Neural cell (in vitro differentiated cells): ENCODE results near the gene GSG1L. TPM values are rescaled to one million over a fixed set of nuclear protein-coding genes. Genes with fewer than 3 reads are reported as not detected.

ENCODE experiments used
- H2AFZ ChIP-seq: fragments of 200-600, 300-800 bp; sonication (generic), shearing (Covaris generic); 2 replicates; pipeline ENCODE4 v1.6.0; 2014; ENCODE audit warnings: low read depth, mild to moderate bottlenecking, antibody characterized with exemption, low read length, moderate library complexity
- H3F3A ChIP-seq: fragments of 200-600 bp; shearing (Covaris generic); 2 replicates; pipeline ENCODE4 v1.6.1; 2016; ENCODE audit warnings: mild to moderate bottlenecking, moderate library complexity, mixed read lengths, antibody characterized with exemption, low read length; ENCODE audit not compliant: insufficient read depth, poor library complexity, severe bottlenecking
- H3K27ac ChIP-seq: fragments of 200-600, 300-800 bp; sonication (generic), shearing (Covaris generic); 2 replicates; pipeline ENCODE4 v1.5.1; 2014; ENCODE audit warnings: mild to moderate bottlenecking, low read length, moderate library complexity
- H3K27me3 ChIP-seq: fragments of 300-800, 200-600 bp; sonication (generic), shearing (Covaris generic); 2 replicates; pipeline ENCODE4 v1.6.0; 2014; ENCODE audit warnings: mild to moderate bottlenecking, low read depth, low read length, moderate library complexity; ENCODE audit not compliant: insufficient read depth
- H3K36me3 ChIP-seq: fragments of 300-800, 200-600 bp; sonication (generic), shearing (Covaris generic); 2 replicates; pipeline ENCODE4 v1.5.1; 2014; ENCODE audit warnings: mild to moderate bottlenecking, antibody characterized with exemption, low read length, moderate library complexity; ENCODE audit not compliant: insufficient read depth
- H3K4me2 ChIP-seq: fragments of 300-800, 200-600 bp; sonication (generic), shearing (Covaris generic); 2 replicates; pipeline ENCODE4 v1.6.0; 2014; ENCODE audit warnings: mild to moderate bottlenecking, low read length
- H3K4me3 ChIP-seq: fragments of 300-800, 200-600 bp; sonication (generic), shearing (Covaris generic); 2 replicates; pipeline ENCODE4 v1.5.1; 2014; ENCODE audit warnings: mild to moderate bottlenecking, low read length, moderate library complexity
- H3K79me2 ChIP-seq: fragments of 200-600 bp; shearing (Covaris generic); replicated peaks from 2 replicates; pipeline ENCODE4 v1.6.0; 2014; ENCODE audit warnings: mild to moderate bottlenecking, low read length, moderate library complexity; ENCODE audit not compliant: insufficient read depth
- H3K9ac ChIP-seq: fragments of 300-800, 200-600 bp; sonication (generic), shearing (Covaris generic); 2 replicates; pipeline ENCODE4 v1.6.1; 2016; ENCODE audit warnings: mild to moderate bottlenecking, low read length, mixed read lengths
- H3K9me2 ChIP-seq: fragments of 200-600 bp; shearing (Covaris generic); 2 replicates; pipeline ENCODE4 v1.6.1; 2016; ENCODE audit warnings: mild to moderate bottlenecking, low read length, mixed read lengths; ENCODE audit not compliant: insufficient read depth
- H3K9me3 ChIP-seq: fragments of 200-600, 300-800 bp; sonication (generic), shearing (Covaris generic); 2 replicates; pipeline ENCODE4 v1.6.1; 2016; ENCODE audit warnings: mild to moderate bottlenecking, mixed run types, low read length, moderate library complexity, mixed read lengths
- H4K20me1 ChIP-seq: fragments of 200-600 bp; shearing (Covaris generic); 2 replicates; pipeline ENCODE4 v1.6.1; 2016; ENCODE audit warnings: mild to moderate bottlenecking, mixed run types; ENCODE audit not compliant: insufficient read depth
- EP300 ChIP-seq: fragments of 450-650 bp; conservative IDR thresholded peaks from 2 replicates; pipeline ENCODE4 v1.6.1; 2014; ENCODE audit warnings: antibody characterized with exemption, mild to moderate bottlenecking, moderate library complexity; ENCODE audit not compliant: poor library complexity, severe bottlenecking
- EZH2 ChIP-seq: fragments of 200-600, 300-800 bp; shearing (Covaris generic), sonication (generic); IDR thresholded peaks from 2 replicates; pipeline ENCODE4 v1.6.1; 2014; ENCODE audit warnings: antibody characterized with exemption, low read length, borderline replicate concordance, mild to moderate bottlenecking; ENCODE audit not compliant: insufficient read depth, poor library complexity, severe bottlenecking
- MXI1 ChIP-seq: fragments of 450-650 bp; conservative IDR thresholded peaks from 2 replicates; pipeline ENCODE4 v1.6.1; 2014; ENCODE audit warnings: antibody characterized with exemption, mild to moderate bottlenecking; ENCODE audit not compliant: poor library complexity, severe bottlenecking
- POLR2AphosphoS5 ChIP-seq: IDR thresholded peaks from 2 replicates; pipeline ENCODE4 v1.6.1; 2012
- RAD21 ChIP-seq: fragments of 450-650 bp; conservative IDR thresholded peaks from 2 replicates; pipeline ENCODE4 v1.6.1; 2014; ENCODE audit warnings: antibody characterized with exemption, mild to moderate bottlenecking, moderate library complexity
- SMC3 ChIP-seq: fragments of 450-650 bp; conservative IDR thresholded peaks from 2 replicates; pipeline ENCODE4 v1.6.1; 2014; ENCODE audit warnings: antibody characterized with exemption, mild to moderate bottlenecking, moderate library complexity; ENCODE audit not compliant: poor library complexity
- TAF1 ChIP-seq: IDR thresholded peaks from 2 replicates; pipeline ENCODE4 v1.6.1; 2012; ENCODE audit warnings: low read depth
- polyA plus RNA-seq: library from polyadenylated mRNA; depleted of rRNA; stranded (reverse); fragments of >200 nt; gene quantifications from 2 replicates; pipeline ENCODE4 v1.2.3, GENCODE V29; 2014
- TF ChIP-seq, protein P1 (sequence below): fragments of 450-650 bp; IDR thresholded peaks from 2 replicates; pipeline ENCODE4 v1.5.1; 2014; ENCODE audit warnings: antibody characterized with exemption, mild to moderate bottlenecking, moderate library complexity; ENCODE audit not compliant: poor library complexity, severe bottlenecking
- TF ChIP-seq, protein P2 (sequence below): IDR thresholded peaks from 2 replicates; pipeline ENCODE4 v1.6.1; 2012; ENCODE audit warnings: borderline replicate concordance

Gene GSG1L
- polyA plus RNA-seq, 1 donor from 2014 or later: 0.85 TPM

DNA sequence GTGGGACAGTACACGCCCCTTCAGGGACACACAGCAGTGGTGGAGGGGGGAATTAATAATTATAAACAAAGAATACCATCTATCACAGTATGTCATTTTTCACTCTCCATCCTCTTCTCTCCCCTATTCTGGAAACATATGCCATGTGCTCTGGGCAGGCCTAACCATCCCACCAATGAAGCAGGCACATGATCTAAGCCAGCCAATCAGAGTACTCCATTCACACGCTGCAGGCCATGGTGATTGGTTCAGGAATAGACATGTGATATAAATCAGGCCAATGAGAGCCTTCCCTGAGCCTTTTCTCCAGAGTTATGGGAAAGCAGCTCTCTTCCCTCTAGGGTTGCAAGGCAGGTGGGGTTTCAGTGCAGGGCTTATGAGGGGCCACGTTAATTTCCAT, 36.5 kb downstream of the GSG1L start:
- H3K27ac ChIP-seq: no peak overlapping the region
- H3K9me3 ChIP-seq: no peaks in the 10 kb centered on the region
- TF ChIP-seq EP300 (no peak), TAF1 (no peak), POLR2AphosphoS5 (no peak), EZH2 (no peak), RAD21 (no peak), SMC3 (no peak), MXI1 (no peak)
- TF ChIP-seq, protein P1, sequence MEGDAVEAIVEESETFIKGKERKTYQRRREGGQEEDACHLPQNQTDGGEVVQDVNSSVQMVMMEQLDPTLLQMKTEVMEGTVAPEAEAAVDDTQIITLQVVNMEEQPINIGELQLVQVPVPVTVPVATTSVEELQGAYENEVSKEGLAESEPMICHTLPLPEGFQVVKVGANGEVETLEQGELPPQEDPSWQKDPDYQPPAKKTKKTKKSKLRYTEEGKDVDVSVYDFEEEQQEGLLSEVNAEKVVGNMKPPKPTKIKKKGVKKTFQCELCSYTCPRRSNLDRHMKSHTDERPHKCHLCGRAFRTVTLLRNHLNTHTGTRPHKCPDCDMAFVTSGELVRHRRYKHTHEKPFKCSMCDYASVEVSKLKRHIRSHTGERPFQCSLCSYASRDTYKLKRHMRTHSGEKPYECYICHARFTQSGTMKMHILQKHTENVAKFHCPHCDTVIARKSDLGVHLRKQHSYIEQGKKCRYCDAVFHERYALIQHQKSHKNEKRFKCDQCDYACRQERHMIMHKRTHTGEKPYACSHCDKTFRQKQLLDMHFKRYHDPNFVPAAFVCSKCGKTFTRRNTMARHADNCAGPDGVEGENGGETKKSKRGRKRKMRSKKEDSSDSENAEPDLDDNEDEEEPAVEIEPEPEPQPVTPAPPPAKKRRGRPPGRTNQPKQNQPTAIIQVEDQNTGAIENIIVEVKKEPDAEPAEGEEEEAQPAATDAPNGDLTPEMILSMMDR: no peak
- TF ChIP-seq, protein P2, sequence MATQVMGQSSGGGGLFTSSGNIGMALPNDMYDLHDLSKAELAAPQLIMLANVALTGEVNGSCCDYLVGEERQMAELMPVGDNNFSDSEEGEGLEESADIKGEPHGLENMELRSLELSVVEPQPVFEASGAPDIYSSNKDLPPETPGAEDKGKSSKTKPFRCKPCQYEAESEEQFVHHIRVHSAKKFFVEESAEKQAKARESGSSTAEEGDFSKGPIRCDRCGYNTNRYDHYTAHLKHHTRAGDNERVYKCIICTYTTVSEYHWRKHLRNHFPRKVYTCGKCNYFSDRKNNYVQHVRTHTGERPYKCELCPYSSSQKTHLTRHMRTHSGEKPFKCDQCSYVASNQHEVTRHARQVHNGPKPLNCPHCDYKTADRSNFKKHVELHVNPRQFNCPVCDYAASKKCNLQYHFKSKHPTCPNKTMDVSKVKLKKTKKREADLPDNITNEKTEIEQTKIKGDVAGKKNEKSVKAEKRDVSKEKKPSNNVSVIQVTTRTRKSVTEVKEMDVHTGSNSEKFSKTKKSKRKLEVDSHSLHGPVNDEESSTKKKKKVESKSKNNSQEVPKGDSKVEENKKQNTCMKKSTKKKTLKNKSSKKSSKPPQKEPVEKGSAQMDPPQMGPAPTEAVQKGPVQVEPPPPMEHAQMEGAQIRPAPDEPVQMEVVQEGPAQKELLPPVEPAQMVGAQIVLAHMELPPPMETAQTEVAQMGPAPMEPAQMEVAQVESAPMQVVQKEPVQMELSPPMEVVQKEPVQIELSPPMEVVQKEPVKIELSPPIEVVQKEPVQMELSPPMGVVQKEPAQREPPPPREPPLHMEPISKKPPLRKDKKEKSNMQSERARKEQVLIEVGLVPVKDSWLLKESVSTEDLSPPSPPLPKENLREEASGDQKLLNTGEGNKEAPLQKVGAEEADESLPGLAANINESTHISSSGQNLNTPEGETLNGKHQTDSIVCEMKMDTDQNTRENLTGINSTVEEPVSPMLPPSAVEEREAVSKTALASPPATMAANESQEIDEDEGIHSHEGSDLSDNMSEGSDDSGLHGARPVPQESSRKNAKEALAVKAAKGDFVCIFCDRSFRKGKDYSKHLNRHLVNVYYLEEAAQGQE: no peak
- no peaks in the 10 kb centered on the region for H3K9me2 ChIP-seq
- H2AFZ ChIP-seq: no peak overlapping the region
- no peak overlapping the region for H3K9ac ChIP-seq
- no peaks in the 10 kb centered on the region for H3K79me2 ChIP-seq
- H3K4me2 ChIP-seq: no peak overlapping the region
- no peaks in the 10 kb centered on the region for H3F3A ChIP-seq
- no peaks in the 10 kb centered on the region for H3K27me3 ChIP-seq
- H3K36me3 ChIP-seq: no peaks in the 10 kb centered on the region
- H3K4me3 ChIP-seq: no peak overlapping the region
- H4K20me1 ChIP-seq: no peaks in the 10 kb centered on the region

GRCh38 chr16:28025631-28026030, 37.9 kb downstream of the GSG1L start:
- H3K27me3 ChIP-seq: no peaks in the 10 kb centered on the region
- H3K4me3 ChIP-seq: no peak overlapping the region
- no peak overlapping the region for H3K27ac ChIP-seq
- H3K9me2 ChIP-seq: no peaks in the 10 kb centered on the region
- H4K20me1 ChIP-seq: no peaks in the 10 kb centered on the region
- peak overlapping the region; percentile 3 for H3K9ac ChIP-seq
- no peaks in the 10 kb centered on the region for H3K9me3 ChIP-seq
- H2AFZ ChIP-seq: no peak overlapping the region
- H3K4me2 ChIP-seq: no peak overlapping the region
- no peaks in the 10 kb centered on the region for H3K36me3 ChIP-seq
- H3K79me2 ChIP-seq: no peaks in the 10 kb centered on the region
- H3F3A ChIP-seq: no peaks in the 10 kb centered on the region
- TF ChIP-seq POLR2AphosphoS5: no peak
- TF ChIP-seq, protein P1: no peak
- no peak for TF ChIP-seq EP300
- TF ChIP-seq TAF1: no peak
- no peak for TF ChIP-seq EZH2
- TF ChIP-seq RAD21: no peak
